Activated CD4-positive, alpha-beta T cell treated with anti-CD3 and anti-CD28 coated beads for 4 hours (primary cell): Measurements from ENCODE around the gene CST7.

ENCODE experiments used
- DNase-seq, 2 donors: peaks; one replicate each; pipeline ENCODE4 v3.0.0-alpha.2; 2020

CST7 gene

GRCh38 chr20:24950836-24951525 is 1.9 kb downstream of the CST7 start:
- no peak for DNase-seq

- DNase-seq, result no peak
Measured at GRCh38 chr20:24951536-24952083, 2.5 kb downstream of the CST7 start.

- no peak for DNase-seq
Measured at GRCh38 chr20:24952376-24953208, 3.5 kb downstream of the CST7 start.

- DNase-seq, result no peak
Measured at GRCh38 chr20:24953209-24953575, 4.1 kb downstream of the CST7 start.

GRCh38 chr20:24953621-24954133 is 4.6 kb downstream of the CST7 start:
- no peak for DNase-seq

- DNase-seq, result no peak
Measured at GRCh38 chr20:24954151-24954550, 5.1 kb downstream of the CST7 start.

- DNase-seq, result no peak
Measured at GRCh38 chr20:24954566-24954965, 5.5 kb downstream of the CST7 start.

- no peak for DNase-seq
Measured at GRCh38 chr20:24955045-24955444, 6.0 kb downstream of the CST7 start.

- no peak for DNase-seq
Measured at GRCh38 chr20:24956001-24956841, 7.2 kb downstream of the CST7 start.

- DNase-seq, result no peak
Measured at GRCh38 chr20:24957326-24958016, 8.4 kb downstream of the CST7 start.

GRCh38 chr20:24958506-24959385 is 9.7 kb downstream of the CST7 start:
- DNase-seq, result no peak

- no peak for DNase-seq
Measured at GRCh38 chr20:24959591-24960301, 10.7 kb downstream of the CST7 start.

GRCh38 chr20:24960302-24960801 is 11.3 kb downstream of the CST7 start:
- no peak for DNase-seq

- no peak for DNase-seq
Measured at GRCh38 chr20:24960861-24961260, 11.8 kb downstream of the CST7 start.

- DNase-seq, result no peak
Measured at GRCh38 chr20:24961384-24962181, 12.5 kb downstream of the CST7 start.

GRCh38 chr20:24962182-24962492 is 13.1 kb downstream of the CST7 start:
- no peak for DNase-seq

- DNase-seq, result no peak
Measured at GRCh38 chr20:24962510-24962909, 13.4 kb downstream of the CST7 start.

GRCh38 chr20:24963672-24964505 is 14.8 kb downstream of the CST7 start:
- DNase-seq, result no peak

- no peak for DNase-seq
Measured at GRCh38 chr20:24964506-24964840, 15.4 kb downstream of the CST7 start.
